K562 (cell line): ENCODE measurements around the gene VMP1. TPM values are rescaled to one million over a fixed set of nuclear protein-coding genes. Genes with fewer than 3 reads are reported as not detected.
"Not testable (repeated sequence)": the region's sequence is repeated elsewhere in the genome, so short reads cannot be mapped to it uniquely, and the experiment has no call there.

Experiments used
- DPF2 ChIP-seq: fragments of 450-650 bp; IDR thresholded peaks from 2 replicates; pipeline ENCODE4 v1.6.1; 2016
- FIP1L1 ChIP-seq: fragments of 200-400 bp; formaldehyde crosslinking; IDR thresholded peaks from 2 replicates; pipeline ENCODE4 v1.6.1; 2018; ENCODE audit warnings: mild to moderate bottlenecking, low read depth, low read length; ENCODE audit not compliant: poor library complexity, severe bottlenecking
- FOXJ2 ChIP-seq: fragments of 200-800 bp; sonication (Bioruptor generic); IDR thresholded peaks from 2 replicates; pipeline ENCODE4 v1.6.1; 2016; ENCODE audit warnings: missing genetic modification characterization, missing compliant biosample characterization
- FOXK2 ChIP-seq, 2 experiments: fragments of 450-650 bp; IDR thresholded peaks in 1 of 2; conservative IDR thresholded peaks in 1 of 2; 2 replicates each; pipeline ENCODE4 v1.6.1; 2016; ENCODE audit warnings: low read depth in 2 of 2, mild to moderate bottlenecking in 1 of 2
- FOXM1 ChIP-seq, 2 experiments: fragments of 450-650 bp in 1 of 2; sonication (generic) in 1 of 2; formaldehyde crosslinking in 1 of 2; IDR thresholded peaks; 2 replicates each; pipeline versions ENCODE4 v1.6.1 to v1.9.0; 2017 to 2022; ENCODE audit warnings: low read depth in 2 of 2, mild to moderate bottlenecking in 2 of 2, missing genetic modification reagents in 1 of 2, moderate library complexity in 1 of 2
- GATA2 ChIP-seq: sonication (generic); formaldehyde crosslinking; IDR thresholded peaks from 2 replicates; pipeline ENCODE4 v1.4.0; 2020; ENCODE audit warnings: mild to moderate bottlenecking, missing genetic modification reagents
- MTA2 ChIP-seq: fragments of 450-650 bp; IDR thresholded peaks from 2 replicates; pipeline ENCODE4 v1.6.1; 2016; ENCODE audit warnings: low read depth
- NCOR1 ChIP-seq: fragments of 450-650 bp; IDR thresholded peaks from 2 replicates; pipeline ENCODE4 v1.6.1; 2016; ENCODE audit warnings: mild to moderate bottlenecking, moderate library complexity
- POLR2AphosphoS5 ChIP-seq: IDR thresholded peaks from 2 replicates; pipeline ENCODE4 v1.6.1; 2011; ENCODE audit warnings: mild to moderate bottlenecking, low read depth, low read length, moderate library complexity; ENCODE audit not compliant: control insufficient read depth, insufficient read depth
- SMAD4 ChIP-seq: fragments of 250-450 bp; sonication (Bioruptor Pico); conservative IDR thresholded peaks from 2 replicates; pipeline ENCODE4 v1.8.0; 2021; ENCODE audit warnings: inconsistent platforms, mild to moderate bottlenecking, moderate library complexity
- TBL1XR1 ChIP-seq, 2 experiments: IDR thresholded peaks; 2 replicates each; pipeline ENCODE4 v1.6.1; 2012; ENCODE audit warnings: improper control_type of control experiment in 2 of 2, low read length in 2 of 2, mild to moderate bottlenecking in 1 of 2
- TEAD1 ChIP-seq, 2 experiments: fragments of 450-650 bp in 1 of 2; sonication (generic) in 1 of 2; formaldehyde crosslinking; IDR thresholded peaks; 2 replicates each; pipeline versions ENCODE4 v1.4.0 to v1.8.0; 2020 to 2022; ENCODE audit warnings: mild to moderate bottlenecking in 2 of 2, missing genetic modification reagents in 1 of 2
- THRAP3 ChIP-seq: fragments of 450-650 bp; IDR thresholded peaks from 2 replicates; pipeline ENCODE4 v1.6.1; 2016; ENCODE audit warnings: mild to moderate bottlenecking, inconsistent platforms, borderline replicate concordance
- ZNF316 ChIP-seq: fragments of 450-650 bp; IDR thresholded peaks from 2 replicates; pipeline ENCODE4 v1.6.1; 2016
- polyA plus RNA-seq, 8 experiments: library from polyadenylated mRNA; depleted of rRNA in 4 of 8; stranded (reverse) in 5 of 8; unstranded in 3 of 8; fragments of >200 nt; fragmentation: Nextera tagmentation in 2 of 8; fragmentation: Illumina TruSeq in 1 of 8; extraction: Ambion mirVana in 2 of 8; extraction: Trizol in 1 of 8; gene quantifications; 2 replicates each; pipeline versions ENCODE4 v1.2.1 to v1.2.3, GENCODE V29; 2011 to 2014; ENCODE audit warnings: inconsistent platforms in 1 of 8, missing spikeins in 1 of 8
- total RNA-seq, 7 experiments: library from RNA; depleted of rRNA in 6 of 7; stranded (reverse); fragments of >200 nt in 6 of 7; fragmentation: Illumina TruSeq in 2 of 7; extraction: Trizol in 2 of 7; gene quantifications; 2 replicates each; pipeline versions ENCODE4 v1.2.1 to v1.2.3, GENCODE V29; 2011 to 2021; ENCODE audit warnings: low replicate concordance in 1 of 7
- TF ChIP-seq, protein P1 (sequence below): fragments of 450-650 bp; formaldehyde crosslinking; IDR thresholded peaks from 2 replicates; pipeline ENCODE4 v1.4.0; 2022; ENCODE audit warnings: missing genetic modification characterization
- TF ChIP-seq, protein P2 (sequence below), 2 experiments: fragments of 450-650 bp in 1 of 2; IDR thresholded peaks; 2 replicates each; pipeline ENCODE4 v1.6.1; 2011 to 2017; ENCODE audit warnings: low read depth in 2 of 2, antibody characterized with exemption in 1 of 2, borderline replicate concordance in 1 of 2, low read length in 1 of 2, mild to moderate bottlenecking in 1 of 2, mixed read lengths in 1 of 2; ENCODE audit not compliant: control insufficient read depth in 1 of 2
- TF ChIP-seq, protein P3 (sequence below), 2 experiments: fragments of 150-350 bp in 1 of 2; IDR thresholded peaks; 2 replicates each; pipeline ENCODE4 v1.6.1; 2012 to 2016; ENCODE audit warnings: low read depth in 2 of 2, low read length in 2 of 2, mild to moderate bottlenecking in 1 of 2, moderate library complexity in 1 of 2

Gene VMP1
- total and polyA plus RNA-seq, 9 of the 15 experiments (the other 6 are each of a cell fraction or from before 2014, with no cell fraction given) = 123 to 304 (median 151) TPM

DNA sequence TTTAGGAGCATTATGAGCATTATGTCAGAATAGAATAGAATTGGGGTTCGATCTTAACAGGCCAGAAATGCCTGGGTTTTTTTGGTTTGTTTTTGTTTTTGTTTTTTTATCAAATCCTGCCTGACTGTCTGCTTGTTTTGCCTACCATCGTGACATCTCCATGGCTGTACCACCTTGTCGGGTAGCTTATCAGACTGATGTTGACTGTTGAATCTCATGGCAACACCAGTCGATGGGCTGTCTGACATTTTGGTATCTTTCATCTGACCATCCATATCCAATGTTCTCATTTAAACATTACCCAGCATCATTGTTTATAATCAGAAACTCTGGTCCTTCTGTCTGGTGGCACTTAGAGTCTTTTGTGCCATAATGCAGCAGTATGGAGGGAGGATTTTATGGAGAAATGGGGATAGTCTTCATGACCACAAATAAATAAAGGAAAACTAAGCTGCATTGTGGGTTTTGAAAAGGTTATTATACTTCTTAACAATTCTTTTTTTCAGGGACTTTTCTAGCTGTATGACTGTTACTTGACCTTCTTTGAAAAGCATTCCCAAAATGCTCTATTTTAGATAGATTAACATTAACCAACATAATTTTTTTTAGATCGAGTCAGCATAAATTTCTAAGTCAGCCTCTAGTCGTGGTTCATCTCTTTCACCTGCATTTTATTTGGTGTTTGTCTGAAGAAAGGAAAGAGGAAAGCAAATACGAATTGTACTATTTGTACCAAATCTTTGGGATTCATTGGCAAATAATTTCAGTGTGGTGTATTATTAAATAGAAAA is 133.8 kb downstream of the VMP1 start (continued):
- TF ChIP-seq THRAP3 = 0 out of 2 replicates have a peak, but pooled peaks have one; percentile 26
- 0 out of 4 replicates have a peak, but pooled peaks of 1 of the 2 experiments have one; percentile 5 for TF ChIP-seq TEAD1 (CRISPR knock-in tag; IDR thresholded peaks at IDR 0.05)
- TF ChIP-seq MTA2 = peak; percentile 32; the same call in 1 of the 2 replicates
- peak; percentile 54; the same call in 1 of the 2 replicates for TF ChIP-seq FOXJ2 (tag)
- TF ChIP-seq FIP1L1 = peak; percentile 31
- peak in 1 of 2 experiments; percentile 48; a peak in 1 of 4 replicates for TF ChIP-seq TBL1XR1 (IDR thresholded peaks at IDR 0.05; ENCODE audit: low read length in 2 of 2)
- TF ChIP-seq SMAD4 (CRISPR knock-in tag) = peak; percentile 22; the same call in 1 of the 2 replicates
- TF ChIP-seq FOXM1 (IDR thresholded peaks at IDR 0.05; ENCODE audit: low read depth) = not testable (repeated sequence)
- TF ChIP-seq FOXM1 (CRISPR knock-in tag; IDR thresholded peaks at IDR 0.05; ENCODE audit: low read depth) = 0 out of 2 replicates have a peak, but pooled peaks have one; percentile 11
- TF ChIP-seq DPF2 = peak; percentile 19; the same call in 1 of the 2 replicates
- peak; percentile 84 for TF ChIP-seq ZNF316
- TF ChIP-seq, protein P1, sequence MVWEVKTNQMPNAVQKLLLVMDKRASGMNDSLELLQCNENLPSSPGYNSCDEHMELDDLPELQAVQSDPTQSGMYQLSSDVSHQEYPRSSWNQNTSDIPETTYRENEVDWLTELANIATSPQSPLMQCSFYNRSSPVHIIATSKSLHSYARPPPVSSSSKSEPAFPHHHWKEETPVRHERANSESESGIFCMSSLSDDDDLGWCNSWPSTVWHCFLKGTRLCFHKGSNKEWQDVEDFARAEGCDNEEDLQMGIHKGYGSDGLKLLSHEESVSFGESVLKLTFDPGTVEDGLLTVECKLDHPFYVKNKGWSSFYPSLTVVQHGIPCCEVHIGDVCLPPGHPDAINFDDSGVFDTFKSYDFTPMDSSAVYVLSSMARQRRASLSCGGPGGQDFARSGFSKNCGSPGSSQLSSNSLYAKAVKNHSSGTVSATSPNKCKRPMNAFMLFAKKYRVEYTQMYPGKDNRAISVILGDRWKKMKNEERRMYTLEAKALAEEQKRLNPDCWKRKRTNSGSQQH (CRISPR knock-in tag) = peak; percentile 66; the same call in 1 of the 2 replicates
- TF ChIP-seq POLR2AphosphoS5 = peak; percentile 84
- peak; percentile 59 to 75; a peak in 2 of 4 replicates for TF ChIP-seq FOXK2 (conservative IDR thresholded peaks at IDR 0.05 in 1 of 2, IDR thresholded peaks at IDR 0.05 in 1 of 2; ENCODE audit: low read depth in 2 of 2)
- TF ChIP-seq GATA2 (CRISPR knock-in tag) = 0 out of 2 replicates have a peak, but pooled peaks have one; percentile 17
- TF ChIP-seq, protein P2, sequence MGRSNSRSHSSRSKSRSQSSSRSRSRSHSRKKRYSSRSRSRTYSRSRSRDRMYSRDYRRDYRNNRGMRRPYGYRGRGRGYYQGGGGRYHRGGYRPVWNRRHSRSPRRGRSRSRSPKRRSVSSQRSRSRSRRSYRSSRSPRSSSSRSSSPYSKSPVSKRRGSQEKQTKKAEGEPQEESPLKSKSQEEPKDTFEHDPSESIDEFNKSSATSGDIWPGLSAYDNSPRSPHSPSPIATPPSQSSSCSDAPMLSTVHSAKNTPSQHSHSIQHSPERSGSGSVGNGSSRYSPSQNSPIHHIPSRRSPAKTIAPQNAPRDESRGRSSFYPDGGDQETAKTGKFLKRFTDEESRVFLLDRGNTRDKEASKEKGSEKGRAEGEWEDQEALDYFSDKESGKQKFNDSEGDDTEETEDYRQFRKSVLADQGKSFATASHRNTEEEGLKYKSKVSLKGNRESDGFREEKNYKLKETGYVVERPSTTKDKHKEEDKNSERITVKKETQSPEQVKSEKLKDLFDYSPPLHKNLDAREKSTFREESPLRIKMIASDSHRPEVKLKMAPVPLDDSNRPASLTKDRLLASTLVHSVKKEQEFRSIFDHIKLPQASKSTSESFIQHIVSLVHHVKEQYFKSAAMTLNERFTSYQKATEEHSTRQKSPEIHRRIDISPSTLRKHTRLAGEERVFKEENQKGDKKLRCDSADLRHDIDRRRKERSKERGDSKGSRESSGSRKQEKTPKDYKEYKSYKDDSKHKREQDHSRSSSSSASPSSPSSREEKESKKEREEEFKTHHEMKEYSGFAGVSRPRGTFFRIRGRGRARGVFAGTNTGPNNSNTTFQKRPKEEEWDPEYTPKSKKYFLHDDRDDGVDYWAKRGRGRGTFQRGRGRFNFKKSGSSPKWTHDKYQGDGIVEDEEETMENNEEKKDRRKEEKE (IDR thresholded peaks at IDR 0.05; ENCODE audit: borderline replicate concordance in 1 of 2, control insufficient read depth in 1 of 2, low read depth in 2 of 2, low read length in 1 of 2) = 0 out of 4 replicates have a peak, but pooled peaks of 1 of the 2 experiments have one; percentile 25
- TF ChIP-seq, protein P3, sequence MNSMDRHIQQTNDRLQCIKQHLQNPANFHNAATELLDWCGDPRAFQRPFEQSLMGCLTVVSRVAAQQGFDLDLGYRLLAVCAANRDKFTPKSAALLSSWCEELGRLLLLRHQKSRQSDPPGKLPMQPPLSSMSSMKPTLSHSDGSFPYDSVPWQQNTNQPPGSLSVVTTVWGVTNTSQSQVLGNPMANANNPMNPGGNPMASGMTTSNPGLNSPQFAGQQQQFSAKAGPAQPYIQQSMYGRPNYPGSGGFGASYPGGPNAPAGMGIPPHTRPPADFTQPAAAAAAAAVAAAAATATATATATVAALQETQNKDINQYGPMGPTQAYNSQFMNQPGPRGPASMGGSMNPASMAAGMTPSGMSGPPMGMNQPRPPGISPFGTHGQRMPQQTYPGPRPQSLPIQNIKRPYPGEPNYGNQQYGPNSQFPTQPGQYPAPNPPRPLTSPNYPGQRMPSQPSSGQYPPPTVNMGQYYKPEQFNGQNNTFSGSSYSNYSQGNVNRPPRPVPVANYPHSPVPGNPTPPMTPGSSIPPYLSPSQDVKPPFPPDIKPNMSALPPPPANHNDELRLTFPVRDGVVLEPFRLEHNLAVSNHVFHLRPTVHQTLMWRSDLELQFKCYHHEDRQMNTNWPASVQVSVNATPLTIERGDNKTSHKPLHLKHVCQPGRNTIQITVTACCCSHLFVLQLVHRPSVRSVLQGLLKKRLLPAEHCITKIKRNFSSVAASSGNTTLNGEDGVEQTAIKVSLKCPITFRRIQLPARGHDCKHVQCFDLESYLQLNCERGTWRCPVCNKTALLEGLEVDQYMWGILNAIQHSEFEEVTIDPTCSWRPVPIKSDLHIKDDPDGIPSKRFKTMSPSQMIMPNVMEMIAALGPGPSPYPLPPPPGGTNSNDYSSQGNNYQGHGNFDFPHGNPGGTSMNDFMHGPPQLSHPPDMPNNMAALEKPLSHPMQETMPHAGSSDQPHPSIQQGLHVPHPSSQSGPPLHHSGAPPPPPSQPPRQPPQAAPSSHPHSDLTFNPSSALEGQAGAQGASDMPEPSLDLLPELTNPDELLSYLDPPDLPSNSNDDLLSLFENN (IDR thresholded peaks at IDR 0.05; ENCODE audit: low read depth in 2 of 2, low read length in 2 of 2) = 0 out of 4 replicates have a peak, but pooled peaks of 1 of the 2 experiments have one; percentile 34
- TF ChIP-seq NCOR1 = 0 out of 2 replicates have a peak, but pooled peaks have one; percentile 43
